Lung (tissue), 12 donors: ENCODE results near the gene KDM7A. TPM values are rescaled to one million over a fixed set of nuclear protein-coding genes. Genes with fewer than 3 reads are reported as not detected.

ENCODE experiments used
- ATAC-seq: fragments of 200-7000 bp; cut with Tn5 transposase; one replicate; pipeline ENCODE4 v1.9.1; 2020; ENCODE audit warnings: moderate number of reproducible peaks; ENCODE audit not compliant: insufficient read depth, low FRiP score
- DNase-seq, 3 donors: peaks; one replicate each; pipeline ENCODE4 v3.0.0-alpha.2; 2013 to 2017
- H3K27ac ChIP-seq, 2 donors: one replicate each; pipeline ENCODE4 v1.5.1; 2013; ENCODE audit warnings: mild to moderate bottlenecking in 2 of 2, moderate library complexity in 2 of 2, control low read depth in 1 of 2, inconsistent platforms in 1 of 2, low read depth in 1 of 2, low read length in 1 of 2
- H3K27me3 ChIP-seq, 3 donors: one replicate each; pipeline ENCODE4 v1.5.1; 2013; ENCODE audit warnings: low read length in 2 of 3; ENCODE audit not compliant: control insufficient read depth in 3 of 3, insufficient read depth in 3 of 3
- H3K36me3 ChIP-seq, 4 donors: one replicate each; pipeline ENCODE4 v1.5.1; 2013; ENCODE audit warnings: low read length in 4 of 4, mild to moderate bottlenecking in 1 of 4, moderate library complexity in 1 of 4; ENCODE audit not compliant: control insufficient read depth in 4 of 4, insufficient read depth in 4 of 4
- H3K4me1 ChIP-seq, 5 donors: one replicate each; pipeline ENCODE4 v1.5.1; 2013; ENCODE audit warnings: low read length in 5 of 5, mild to moderate bottlenecking in 2 of 5, moderate library complexity in 1 of 5; ENCODE audit not compliant: control insufficient read depth in 5 of 5, insufficient read depth in 5 of 5
- H3K4me3 ChIP-seq: one replicate; pipeline ENCODE4 v1.5.1; 2013; ENCODE audit warnings: mild to moderate bottlenecking, control low read depth, moderate library complexity
- H3K9ac ChIP-seq, 2 donors: one replicate each; pipeline ENCODE4 v1.5.1; 2013; ENCODE audit warnings: low read length in 2 of 2, control low read depth in 1 of 2; ENCODE audit not compliant: insufficient read depth in 1 of 2
- H3K9me3 ChIP-seq, 4 donors: one replicate each; pipeline ENCODE4 v1.5.1; 2013; ENCODE audit warnings: low read length in 3 of 4, mild to moderate bottlenecking in 1 of 4, moderate library complexity in 1 of 4; ENCODE audit not compliant: control insufficient read depth in 4 of 4, insufficient read depth in 3 of 4
- WGBS, 2 donors: extraction: QIAGEN DNeasy Blood & Tissue Kit; methylation state at CpG; one replicate each; pipeline ENCODE4 v1.1.7; 2013; 5-methylcytosine and 5-hydroxymethylcytosine counted together
- polyA plus RNA-seq, 2 donors: library from polyadenylated mRNA; stranded (reverse); fragments of 200-250 nt; gene quantifications; one replicate each; pipeline ENCODE4 v1.2.1, GENCODE V29; 2013
- total RNA-seq, 2 donors: library from RNA; depleted of rRNA in 1 of 2; stranded (reverse); fragments of >200 nt in 1 of 2; gene quantifications; one replicate each; pipeline ENCODE4 v1.2.1, GENCODE V29; 2014 to 2021
- TF ChIP-seq, protein P1 (sequence below): IDR thresholded peaks from 2 replicates; pipeline ENCODE4 v1.5.1; 2012; ENCODE audit warnings: mild to moderate bottlenecking; ENCODE audit errors: control extremely low read depth, extremely low read depth
- donor health status: control.
- donor health status: control.
- donor health status: Bipolar disorder and iron deficiency.
- donor health status: healthy.
- donor health status: DM: yes; HTN: yes; CAD: no.

The KDM7A gene
- total and polyA plus RNA-seq, 4 donors = 3.1 to 30.7 (median 11.6) TPM

DNA sequence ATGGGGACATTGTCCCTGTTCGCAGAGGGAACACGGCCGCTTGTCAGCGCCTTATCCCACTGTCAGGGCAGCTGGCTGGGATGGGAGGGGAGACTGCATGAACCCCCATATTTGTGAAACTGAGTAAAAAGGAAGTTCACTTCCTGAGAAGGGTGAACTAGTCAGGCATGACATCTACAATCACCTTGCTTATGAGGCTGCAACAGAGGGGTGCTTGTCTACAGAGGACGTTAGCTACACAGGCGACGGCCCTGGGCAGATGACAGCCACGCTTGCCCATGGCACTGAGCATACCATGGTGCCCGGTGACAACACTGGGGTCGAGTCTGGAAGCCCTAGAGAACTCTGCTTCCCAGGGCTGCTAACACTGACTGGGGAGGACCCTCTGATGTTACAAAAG, 46.0 kb upstream of the KDM7A start:
- Histone ChIP-seq H3K9ac (no peak overlapping the region), H3K4me3 (no peak overlapping the region), H3K36me3 (no peaks in the 10 kb centered on the region), H3K4me1 (no peaks in the 10 kb centered on the region), H3K27me3 (peaks cover 0 to 2% (median 0%) of the 10 kb centered on the region in 3 donors), H3K27ac (no peak overlapping the region), H3K9me3 (no peaks in the 10 kb centered on the region)
- ATAC-seq (no peak), DNase-seq (no peak)
- TF ChIP-seq, protein P1, sequence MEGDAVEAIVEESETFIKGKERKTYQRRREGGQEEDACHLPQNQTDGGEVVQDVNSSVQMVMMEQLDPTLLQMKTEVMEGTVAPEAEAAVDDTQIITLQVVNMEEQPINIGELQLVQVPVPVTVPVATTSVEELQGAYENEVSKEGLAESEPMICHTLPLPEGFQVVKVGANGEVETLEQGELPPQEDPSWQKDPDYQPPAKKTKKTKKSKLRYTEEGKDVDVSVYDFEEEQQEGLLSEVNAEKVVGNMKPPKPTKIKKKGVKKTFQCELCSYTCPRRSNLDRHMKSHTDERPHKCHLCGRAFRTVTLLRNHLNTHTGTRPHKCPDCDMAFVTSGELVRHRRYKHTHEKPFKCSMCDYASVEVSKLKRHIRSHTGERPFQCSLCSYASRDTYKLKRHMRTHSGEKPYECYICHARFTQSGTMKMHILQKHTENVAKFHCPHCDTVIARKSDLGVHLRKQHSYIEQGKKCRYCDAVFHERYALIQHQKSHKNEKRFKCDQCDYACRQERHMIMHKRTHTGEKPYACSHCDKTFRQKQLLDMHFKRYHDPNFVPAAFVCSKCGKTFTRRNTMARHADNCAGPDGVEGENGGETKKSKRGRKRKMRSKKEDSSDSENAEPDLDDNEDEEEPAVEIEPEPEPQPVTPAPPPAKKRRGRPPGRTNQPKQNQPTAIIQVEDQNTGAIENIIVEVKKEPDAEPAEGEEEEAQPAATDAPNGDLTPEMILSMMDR = no peak
- WGBS, 2 donors = 81 to 90% methylated on average over 10 of the region's 10 CpGs

DNA sequence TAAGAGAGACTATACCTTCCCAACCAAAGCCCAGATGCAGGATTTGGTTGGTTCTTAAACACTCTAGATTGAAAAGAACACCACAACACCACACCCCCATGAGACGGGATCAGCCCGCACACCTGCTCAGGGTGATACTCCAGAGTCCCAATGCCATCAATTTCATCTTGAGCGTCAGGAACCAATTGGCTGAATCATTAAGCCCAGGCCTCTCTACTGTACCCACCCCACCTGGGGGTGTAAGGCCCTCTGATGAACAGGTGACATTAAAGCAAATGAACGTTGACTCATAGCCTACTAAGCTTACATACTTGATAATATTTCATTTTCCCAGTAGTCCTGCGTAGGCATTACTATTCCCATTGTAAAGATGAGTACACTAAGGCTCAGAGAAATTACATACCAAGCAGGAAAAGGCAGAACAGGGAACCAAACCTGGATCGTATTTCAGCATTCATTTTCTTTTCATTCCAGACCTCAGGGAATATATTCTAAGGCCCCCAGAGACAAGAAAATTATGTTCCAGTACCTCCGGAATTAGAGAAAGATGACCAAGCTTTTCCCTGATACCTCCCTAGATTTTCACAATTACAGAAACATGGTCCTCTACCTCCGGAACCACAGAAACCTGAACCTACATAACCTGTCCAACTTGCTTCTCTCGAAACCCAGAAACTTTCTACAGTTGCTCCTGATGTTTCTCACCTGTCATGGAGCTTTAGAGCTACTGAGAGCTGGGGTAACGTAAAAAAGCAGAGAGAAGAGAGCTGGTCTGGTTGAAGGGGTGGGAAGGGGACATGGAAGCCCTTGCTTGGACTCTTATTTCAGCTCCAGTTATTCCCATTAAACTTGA, 43.1 kb upstream of the KDM7A start:
- WGBS, 2 donors = 86 to 89% methylated on average over 10 of the region's 10 CpGs

DNA sequence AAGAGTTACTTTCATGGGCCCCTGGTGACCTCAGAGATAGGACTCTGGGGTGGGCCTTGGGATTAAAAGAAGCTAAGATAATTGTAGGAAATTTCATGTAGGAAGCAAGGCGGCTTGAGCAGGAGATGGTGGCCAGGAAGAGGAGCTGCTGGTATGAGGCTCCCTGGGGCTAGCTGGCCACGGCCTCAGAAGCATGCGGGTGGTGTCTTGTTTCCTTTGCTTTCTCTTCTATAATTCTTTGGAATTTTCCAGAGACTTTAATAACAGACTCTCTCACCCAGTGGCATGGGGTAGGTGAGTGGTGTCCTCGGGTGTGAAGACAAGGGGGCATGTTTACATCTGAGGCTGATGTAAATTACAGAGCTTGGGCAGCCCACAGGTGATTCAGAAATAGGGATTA, 41.9 kb upstream of the KDM7A start:
- Histone ChIP-seq H3K9me3 (no peaks in the 10 kb centered on the region), H3K27ac (no peak overlapping the region), H3K27me3 (no peaks in the 10 kb centered on the region), H3K4me1 (peaks cover 0 to 5% (median 0%) of the 10 kb centered on the region in 5 donors), H3K4me3 (no peak overlapping the region), H3K36me3 (no peaks in the 10 kb centered on the region), H3K9ac (no peak overlapping the region)
- no peak for DNase-seq
- no peak for ATAC-seq
- WGBS, 2 donors = 93 to 94% methylated on average over 4 of the region's 4 CpGs
- TF ChIP-seq, protein P1 = no peak

More for the DNA sequence above, 43.1 kb upstream of the KDM7A start:
- TF ChIP-seq, protein P1 = no peak
- no peak overlapping the region for H3K27ac ChIP-seq
- no peaks in the 10 kb centered on the region for H3K4me1 ChIP-seq
- H3K9me3 ChIP-seq = no peaks in the 10 kb centered on the region
- H3K4me3 ChIP-seq = no peak overlapping the region
- ATAC-seq (no peak), DNase-seq (peak in 2 of 3 donors; percentile 15 to 35)
- H3K9ac ChIP-seq = no peak overlapping the region
- H3K36me3 ChIP-seq = no peaks in the 10 kb centered on the region
- H3K27me3 ChIP-seq = no peaks in the 10 kb centered on the region
